Stimulated activated CD8-positive, alpha-beta memory T cell treated with anti-CD3 and anti-CD28 coated beads, Interleukin-15, amount 100 ng/mL, for 1 hour (primary cell): Measurements from ENCODE around the gene EPPIN.

Source experiments
- DNase-seq: peaks from one replicate; pipeline ENCODE4 v3.0.0-alpha.2; 2020; ENCODE audit warnings: low read depth

Gene EPPIN

GRCh38 chr20:45538209-45538799 lies 8.9 kb downstream of the EPPIN start:
- DNase-seq, result no peak

- no peak for DNase-seq
Observed at GRCh38 chr20:45527294-45527693, 19.9 kb downstream of the EPPIN start.

- no peak for DNase-seq
Observed at GRCh38 chr20:45523821-45524220, 23.4 kb downstream of the EPPIN start.

- no peak for DNase-seq
Observed at GRCh38 chr20:45518282-45518681, 28.9 kb downstream of the EPPIN start.

- DNase-seq, result no peak
Observed at GRCh38 chr20:45515147-45515913, 31.9 kb downstream of the EPPIN start, which contains the start of gene SPINT3. Gene SPINT3 (minus strand): TSS chr20:45515622. CDS start chr20:45515608, 14 bp downstream.

GRCh38 chr20:45510242-45510862 lies 36.8 kb downstream of the EPPIN start:
- no peak for DNase-seq

GRCh38 chr20:45509091-45509490 lies 38.1 kb downstream of the EPPIN start:
- no peak for DNase-seq

- DNase-seq, result no peak
Observed at GRCh38 chr20:45508068-45508886, 38.9 kb downstream of the EPPIN start.

GRCh38 chr20:45507011-45507820 lies 40.0 kb downstream of the EPPIN start:
- DNase-seq, result no peak

- no peak for DNase-seq
Observed at GRCh38 chr20:45506398-45506797, 40.8 kb downstream of the EPPIN start.

GRCh38 chr20:45503403-45503802 lies 43.8 kb downstream of the EPPIN start:
- DNase-seq, result no peak

GRCh38 chr20:45502561-45502960 lies 44.6 kb downstream of the EPPIN start:
- DNase-seq, result no peak

GRCh38 chr20:45501600-45501999 lies 45.6 kb downstream of the EPPIN start:
- DNase-seq, result no peak

- no peak for DNase-seq
Observed at GRCh38 chr20:45500022-45500421, 47.2 kb downstream of the EPPIN start.

GRCh38 chr20:45497971-45498494 lies 49.2 kb downstream of the EPPIN start:
- DNase-seq, result no peak

- DNase-seq, result no peak
Observed at GRCh38 chr20:45496166-45496565, 51.0 kb downstream of the EPPIN start.

GRCh38 chr20:45495501-45495941 lies 51.7 kb downstream of the EPPIN start:
- DNase-seq, result no peak
